Neural progenitor cell (in vitro differentiated cells): ENCODE data around the gene IRS2. TPM values are rescaled to one million over a fixed set of nuclear protein-coding genes. Genes with fewer than 3 reads are reported as not detected.

Experiments used
- DNase-seq: peaks from one replicate; pipeline ENCODE4 v3.0.0-alpha.2; 2016; ENCODE audit warnings: low spot score
- H2AFZ ChIP-seq: fragments of 200-600 bp; sonication (generic); replicated peaks from 2 replicates; pipeline ENCODE4 v1.6.1; 2016; ENCODE audit warnings: antibody characterized with exemption
- H3F3A ChIP-seq: fragments of 200-600 bp; sonication (generic); 2 replicates; pipeline ENCODE4 v1.6.1; 2016; ENCODE audit warnings: antibody characterized with exemption, low read depth
- H3K27ac ChIP-seq: fragments of 200-600 bp; sonication (generic); 2 replicates; pipeline ENCODE4 v1.5.1; 2016; ENCODE audit warnings: mild to moderate bottlenecking
- H3K27me3 ChIP-seq: fragments of 200-600 bp; sonication (generic); 2 replicates; pipeline ENCODE4 v1.6.1; 2016; ENCODE audit warnings: mild to moderate bottlenecking, moderate library complexity
- H3K36me3 ChIP-seq: fragments of 200-600 bp; sonication (generic); 2 replicates; pipeline ENCODE4 v1.5.1; 2016
- H3K4me1 ChIP-seq: fragments of 200-600 bp; sonication (generic); 2 replicates; pipeline ENCODE4 v1.6.1; 2016; ENCODE audit warnings: mixed run types
- H3K4me2 ChIP-seq: fragments of 200-600 bp; sonication (generic); 2 replicates; pipeline ENCODE4 v1.6.1; 2016
- H3K4me3 ChIP-seq: fragments of 200-600 bp; sonication (generic); 2 replicates; pipeline ENCODE4 v1.5.1; 2016
- H3K79me2 ChIP-seq: fragments of 200-600 bp; sonication (generic); 2 replicates; pipeline ENCODE4 v1.6.1; 2016; ENCODE audit warnings: low read depth
- H3K9ac ChIP-seq: fragments of 200-600 bp; sonication (generic); 2 replicates; pipeline ENCODE4 v1.6.1; 2016
- H3K9me3 ChIP-seq: fragments of 200-600 bp; sonication (generic); 2 replicates; pipeline ENCODE4 v1.5.1; 2016; ENCODE audit warnings: low read depth
- H4K20me1 ChIP-seq: fragments of 200-600 bp; sonication (generic); 2 replicates; pipeline ENCODE4 v1.6.1; 2016; ENCODE audit warnings: low read depth
- H3K27ac Mint-ChIP-seq: 3 replicates; pipeline ENCODE4 v1.8.0; 2021; ENCODE audit warnings: mixed read lengths
- H3K27me3 Mint-ChIP-seq: 2 replicates; pipeline ENCODE4 v1.8.0; 2022; ENCODE audit warnings: low read depth, mild to moderate bottlenecking, inconsistent platforms, moderate library complexity, mixed read lengths; ENCODE audit not compliant: insufficient read depth
- H3K36me3 Mint-ChIP-seq: 3 replicates; pipeline ENCODE4 v1.8.0; 2021; ENCODE audit warnings: mixed read lengths
- H3K4me1 Mint-ChIP-seq: 3 replicates; pipeline ENCODE4 v1.8.0; 2021; ENCODE audit warnings: mixed read lengths
- H3K4me3 Mint-ChIP-seq: 3 replicates; pipeline ENCODE4 v1.8.0; 2021; ENCODE audit warnings: mild to moderate bottlenecking, moderate library complexity, mixed read lengths
- H3K9me3 Mint-ChIP-seq: 3 replicates; pipeline ENCODE4 v1.8.0; 2020; ENCODE audit warnings: mixed read lengths
- EZH2 ChIP-seq: fragments of 200-600 bp; sonication (generic); IDR thresholded peaks from 2 replicates; pipeline ENCODE4 v1.6.1; 2017; ENCODE audit warnings: antibody characterized with exemption, mild to moderate bottlenecking, moderate library complexity
- EZH2phosphoT487 ChIP-seq: fragments of 200-600 bp; sonication (generic); IDR thresholded peaks from 2 replicates; pipeline ENCODE4 v1.6.1; 2017; ENCODE audit warnings: antibody characterized with exemption
- total RNA-seq: library from RNA; depleted of rRNA; stranded (reverse); fragments of >200 nt; gene quantifications from 2 replicates; pipeline ENCODE4 v1.2.3, GENCODE V29; 2015; ENCODE audit warnings: low replicate concordance
- TF ChIP-seq, protein P1 (sequence below): fragments of 200-600 bp; sonication (generic); IDR thresholded peaks from 2 replicates; pipeline ENCODE4 v1.5.1; 2017; ENCODE audit warnings: antibody characterized with exemption, mild to moderate bottlenecking

Gene IRS2
- total RNA-seq, 1 donor from 2014 or later, result 4.2 TPM

DNA sequence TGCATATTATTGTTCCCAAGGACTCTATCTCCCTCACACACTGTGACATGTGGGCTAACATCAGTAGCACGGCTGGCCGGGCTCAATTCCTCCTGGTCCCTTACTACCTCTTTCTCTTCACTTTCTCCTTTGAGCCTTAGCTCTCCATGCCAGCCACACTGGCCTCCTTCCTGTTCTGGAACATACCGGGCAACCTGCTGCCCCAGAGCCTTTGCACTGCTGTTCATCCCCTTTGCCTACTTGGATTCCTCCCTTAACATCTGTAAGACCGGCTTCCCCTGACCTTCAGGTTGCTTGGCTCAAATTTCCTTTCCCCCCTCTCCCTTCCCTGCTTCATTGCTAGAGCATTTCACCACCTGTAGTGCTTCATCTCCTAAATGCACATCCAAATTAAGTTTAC, 17.1 kb downstream of the IRS2 start:
- DNase-seq, result no peak
- Mint-ChIP-seq H3K36me3 (peaks cover 41% of the 10 kb centered on the region), H3K27ac (no peak overlapping the region), H3K4me1 (peaks cover 11% of the 10 kb centered on the region), H3K4me3 (no peak overlapping the region), H3K9me3 (peaks cover 12% of the 10 kb centered on the region), H3K27me3 (no peaks in the 10 kb centered on the region)
- H3K9me3 ChIP-seq, result no peaks in the 10 kb centered on the region
- no peaks in the 10 kb centered on the region for H3K36me3 ChIP-seq
- H2AFZ ChIP-seq, result no peak overlapping the region
- no peak overlapping the region for H3K4me2 ChIP-seq
- peaks cover 54% of the 10 kb centered on the region for H3K79me2 ChIP-seq
- no peak overlapping the region for H3K27ac ChIP-seq
- H4K20me1 ChIP-seq, result peaks cover 16% of the 10 kb centered on the region
- TF ChIP-seq, protein P1, sequence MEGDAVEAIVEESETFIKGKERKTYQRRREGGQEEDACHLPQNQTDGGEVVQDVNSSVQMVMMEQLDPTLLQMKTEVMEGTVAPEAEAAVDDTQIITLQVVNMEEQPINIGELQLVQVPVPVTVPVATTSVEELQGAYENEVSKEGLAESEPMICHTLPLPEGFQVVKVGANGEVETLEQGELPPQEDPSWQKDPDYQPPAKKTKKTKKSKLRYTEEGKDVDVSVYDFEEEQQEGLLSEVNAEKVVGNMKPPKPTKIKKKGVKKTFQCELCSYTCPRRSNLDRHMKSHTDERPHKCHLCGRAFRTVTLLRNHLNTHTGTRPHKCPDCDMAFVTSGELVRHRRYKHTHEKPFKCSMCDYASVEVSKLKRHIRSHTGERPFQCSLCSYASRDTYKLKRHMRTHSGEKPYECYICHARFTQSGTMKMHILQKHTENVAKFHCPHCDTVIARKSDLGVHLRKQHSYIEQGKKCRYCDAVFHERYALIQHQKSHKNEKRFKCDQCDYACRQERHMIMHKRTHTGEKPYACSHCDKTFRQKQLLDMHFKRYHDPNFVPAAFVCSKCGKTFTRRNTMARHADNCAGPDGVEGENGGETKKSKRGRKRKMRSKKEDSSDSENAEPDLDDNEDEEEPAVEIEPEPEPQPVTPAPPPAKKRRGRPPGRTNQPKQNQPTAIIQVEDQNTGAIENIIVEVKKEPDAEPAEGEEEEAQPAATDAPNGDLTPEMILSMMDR, result no peak
- no peak for TF ChIP-seq EZH2phosphoT487
- no peaks in the 10 kb centered on the region for H3K27me3 ChIP-seq
- H3F3A ChIP-seq, result no peaks in the 10 kb centered on the region
- peaks cover 8% of the 10 kb centered on the region for H3K4me1 ChIP-seq
- no peak overlapping the region for H3K4me3 ChIP-seq
- no peak overlapping the region for H3K9ac ChIP-seq

DNA sequence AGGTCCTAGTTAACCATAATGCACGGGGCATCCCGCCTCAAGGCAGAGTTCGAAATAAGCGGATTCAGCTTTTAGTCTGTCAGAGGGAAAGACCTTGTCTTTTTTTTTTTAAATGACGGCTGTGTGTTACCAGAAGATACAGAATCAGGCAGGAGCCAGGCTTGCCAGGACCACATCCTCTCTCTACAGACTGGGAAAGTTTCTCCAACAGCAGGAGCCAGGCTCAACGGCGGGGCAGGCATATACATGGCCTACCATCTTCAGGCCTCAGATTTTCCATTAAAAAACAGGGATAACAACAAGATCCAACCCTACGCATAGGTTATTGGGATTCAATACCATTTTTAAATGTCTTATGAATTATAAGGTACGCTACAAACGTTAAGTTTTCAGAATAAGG, 17.8 kb downstream of the IRS2 start:
- no peak for DNase-seq
- Histone ChIP-seq H3K27me3 (no peaks in the 10 kb centered on the region), H4K20me1 (peaks cover 22% of the 10 kb centered on the region), H3K4me2 (no peak overlapping the region), H2AFZ (no peak overlapping the region), H3K4me3 (no peak overlapping the region), H3K36me3 (no peaks in the 10 kb centered on the region), H3K9ac (no peak overlapping the region), H3K9me3 (no peaks in the 10 kb centered on the region), H3F3A (no peaks in the 10 kb centered on the region), H3K27ac (no peak overlapping the region), H3K4me1 (peaks cover 8% of the 10 kb centered on the region), H3K79me2 (peaks cover 54% of the 10 kb centered on the region)
- Mint-ChIP-seq H3K27ac (no peak overlapping the region), H3K4me1 (peaks cover 15% of the 10 kb centered on the region), H3K4me3 (no peak overlapping the region), H3K9me3 (peaks cover 6% of the 10 kb centered on the region), H3K36me3 (peaks cover 34% of the 10 kb centered on the region), H3K27me3 (no peaks in the 10 kb centered on the region)
- TF ChIP-seq EZH2phosphoT487, result no peak
- no peak for TF ChIP-seq EZH2
- TF ChIP-seq, protein P1, result no peak

DNA sequence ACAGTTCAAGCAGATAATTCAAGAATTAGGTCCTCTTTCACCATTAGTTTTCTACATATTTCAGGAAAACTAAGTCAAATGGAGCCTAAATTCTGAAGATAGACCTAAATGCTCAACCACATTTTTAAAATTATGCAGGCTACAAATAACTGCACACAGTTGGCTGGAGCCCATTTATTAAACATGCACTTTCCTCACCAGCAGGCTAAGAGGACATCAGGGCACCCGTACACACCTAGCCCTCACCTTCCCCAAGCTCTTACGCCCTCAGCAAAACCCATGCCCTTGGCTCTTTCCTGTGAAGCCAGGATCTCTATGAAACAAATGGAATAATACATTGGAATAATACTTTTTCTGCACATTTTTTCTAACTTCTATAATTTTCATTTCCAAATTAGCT, 18.2 kb downstream of the IRS2 start:
- Mint-ChIP-seq H3K27me3 (no peaks in the 10 kb centered on the region), H3K4me3 (no peak overlapping the region), H3K4me1 (peaks cover 17% of the 10 kb centered on the region), H3K27ac (no peak overlapping the region), H3K9me3 (peaks cover 3% of the 10 kb centered on the region), H3K36me3 (peaks cover 31% of the 10 kb centered on the region)
- DNase-seq, result no peak
- TF ChIP-seq, protein P1, result no peak
- TF ChIP-seq EZH2phosphoT487 (no peak), EZH2 (no peak)
- peaks cover 27% of the 10 kb centered on the region for H4K20me1 ChIP-seq
- no peaks in the 10 kb centered on the region for H3F3A ChIP-seq
- no peaks in the 10 kb centered on the region for H3K36me3 ChIP-seq
- H3K4me1 ChIP-seq, result peaks cover 8% of the 10 kb centered on the region
- H3K9ac ChIP-seq, result no peak overlapping the region
- no peak overlapping the region for H2AFZ ChIP-seq
- H3K27ac ChIP-seq, result no peak overlapping the region
- H3K4me2 ChIP-seq, result no peak overlapping the region
- no peaks in the 10 kb centered on the region for H3K27me3 ChIP-seq
- H3K79me2 ChIP-seq, result peaks cover 54% of the 10 kb centered on the region
- no peak overlapping the region for H3K4me3 ChIP-seq
- H3K9me3 ChIP-seq, result no peaks in the 10 kb centered on the region
